Endothelial cell of umbilical vein (primary cell): ENCODE data around the gene FHOD3. TPM values are rescaled to one million over a fixed set of nuclear protein-coding genes. Genes with fewer than 3 reads are reported as not detected.
A peak's percentile ranks its signal among the peaks of the same experiment; 100 is the strongest.

Experiments used
- BruUV-seq: library from RNA; stranded (reverse); fragments of 400-500 nt; replicated peaks from 2 replicates; lab custom pipeline; 2021; lab: Mats Ljungman, UMichigan
- CTCF ChIA-PET: fragments of 300-600, 350-600 bp; sonication (Branson Sonifier 250); formaldehyde crosslinking; loops from one replicate; lab custom pipeline; 2021; ENCODE audit warnings: antibody characterized with exemption, inconsistent platforms; lab: Charles Lee
- POLR2A ChIA-PET: fragments of 300-600, 350-600 bp; sonication (Branson Sonifier 250); formaldehyde crosslinking; loops from one replicate; lab custom pipeline; 2021; ENCODE audit warnings: antibody characterized with exemption, inconsistent platforms; lab: Charles Lee
- DNase-seq: peaks from one replicate; pipeline ENCODE4 v3.0.0-alpha.2; 2011; ENCODE audit warnings: low read depth, low spot score
- FAIRE-seq: peaks from 2 replicates; lab custom pipeline; 2011; peaks lifted over from hg19 to GRCh38; lab: Jason Lieb, UNC
- H2AFZ ChIP-seq: 2 replicates; pipeline ENCODE4 v1.6.0; 2012; ENCODE audit warnings: low read depth, low read length, control low read depth, inconsistent platforms
- H3K27ac ChIP-seq: 2 replicates; pipeline ENCODE4 v1.5.1; 2011; ENCODE audit warnings: low read depth, mild to moderate bottlenecking, control low read depth, low read length, moderate library complexity; ENCODE audit not compliant: insufficient read depth
- H3K27me3 ChIP-seq, 2 experiments: 2 replicates each; pipeline versions ENCODE4 v1.6.0 to v1.6.1; 2011; ENCODE audit warnings: low read length in 2 of 2, mixed read lengths in 1 of 2; ENCODE audit not compliant: control insufficient read depth in 2 of 2, insufficient read depth in 2 of 2
- H3K36me3 ChIP-seq, 2 experiments: 2 replicates in 1 of 2; 3 replicates in 1 of 2; pipeline ENCODE4 v1.5.1; 2011; ENCODE audit warnings: low read length in 2 of 2, mild to moderate bottlenecking in 1 of 2, moderate library complexity in 1 of 2; ENCODE audit not compliant: control insufficient read depth in 2 of 2, insufficient read depth in 2 of 2; ENCODE audit errors: extremely low read depth in 1 of 2
- H3K4me1 ChIP-seq: 3 replicates; pipeline ENCODE4 v1.5.1; 2011; ENCODE audit warnings: mild to moderate bottlenecking, low read length; ENCODE audit not compliant: control insufficient read depth, insufficient read depth; ENCODE audit errors: extremely low read depth
- H3K4me2 ChIP-seq: 2 replicates; pipeline ENCODE4 v1.6.1; 2011; ENCODE audit warnings: low read length, control low read depth, mixed read lengths; ENCODE audit not compliant: insufficient read depth
- H3K4me3 ChIP-seq, 3 experiments: fragments of 200-600 bp in 1 of 3; sonication (generic), shearing (Covaris generic) in 1 of 3; replicated peaks in 1 of 3; 2 replicates each; pipeline ENCODE4 v1.5.1; 2011 to 2016; ENCODE audit warnings: control low read depth in 3 of 3, low read length in 3 of 3, mild to moderate bottlenecking in 2 of 3, inconsistent platforms in 1 of 3, low read depth in 1 of 3, moderate library complexity in 1 of 3; ENCODE audit not compliant: insufficient read depth in 1 of 3
- H3K79me2 ChIP-seq: 2 replicates; pipeline ENCODE4 v1.6.0; 2012; ENCODE audit warnings: low read length, inconsistent platforms; ENCODE audit not compliant: control insufficient read depth, insufficient read depth
- H3K9ac ChIP-seq: replicated peaks from 2 replicates; pipeline ENCODE3; 2011; ENCODE audit warnings: low read length, control low read depth; ENCODE audit not compliant: insufficient read depth; ENCODE audit errors: extremely low read depth
- H3K9me1 ChIP-seq: replicated peaks from 3 replicates; pipeline ENCODE4 v1.6.0; 2011; ENCODE audit warnings: mild to moderate bottlenecking, low read length; ENCODE audit not compliant: control insufficient read depth, insufficient read depth; ENCODE audit errors: extremely low read depth
- H3K9me3 ChIP-seq: replicated peaks from 2 replicates; pipeline ENCODE4 v1.5.1; 2012; ENCODE audit warnings: low read length, inconsistent platforms; ENCODE audit not compliant: control insufficient read depth, insufficient read depth
- H4K20me1 ChIP-seq: replicated peaks from 2 replicates; pipeline ENCODE3; 2011; ENCODE audit warnings: mild to moderate bottlenecking, low read length; ENCODE audit not compliant: control insufficient read depth, insufficient read depth; ENCODE audit errors: extremely low read depth
- EZH2 ChIP-seq: IDR thresholded peaks from 2 replicates; pipeline ENCODE4 v1.6.1; 2012; ENCODE audit warnings: borderline replicate concordance, low read depth, mild to moderate bottlenecking, moderate library complexity, low read length, inconsistent platforms; ENCODE audit not compliant: severe bottlenecking
- FOS ChIP-seq: IDR thresholded peaks from 2 replicates; pipeline ENCODE4 v1.6.1; 2011; ENCODE audit warnings: mild to moderate bottlenecking, low read length, moderate library complexity, borderline replicate concordance; ENCODE audit not compliant: insufficient read depth
- MYC ChIP-seq: IDR thresholded peaks from one replicate; pipeline ENCODE4 v1.6.1; 2011; ENCODE audit warnings: mild to moderate bottlenecking, low read depth, low read length
- POLR2A ChIP-seq: IDR thresholded peaks from 2 replicates; pipeline ENCODE4 v1.6.1; 2012; ENCODE audit warnings: low read depth, mild to moderate bottlenecking, control low read depth, low read length
- POLR2AphosphoS5 ChIP-seq: IDR thresholded peaks from 2 replicates; pipeline ENCODE4 v1.6.1; 2012; ENCODE audit warnings: low read depth, mild to moderate bottlenecking, control low read depth, low read length, moderate library complexity; ENCODE audit not compliant: insufficient read depth
- dilution Hi-C: fragments of 300-500 bp; cut with MboI; formaldehyde crosslinking; loops from one replicate; pipeline ENCODE4 v1.15.0; 2019; ENCODE audit warnings: low sequenced_read_pairs; ENCODE audit not compliant: extremely low pct_ligation_motif_present
- intact Hi-C: fragments of 100-400 bp; cut with micrococcal nuclease; formaldehyde crosslinking; loops from one replicate; pipeline ENCODE4 v1.10.0; 2022
- polyA plus RNA-seq, 4 experiments: library from polyadenylated mRNA; depleted of rRNA in 3 of 4; stranded (reverse) in 3 of 4; unstranded in 1 of 4; fragments of >200 nt; gene quantifications; 2 replicates each; pipeline versions ENCODE4 v1.2.1 to v1.2.3, GENCODE V29; 2011 to 2012; ENCODE audit warnings: missing spikeins in 1 of 4
- total RNA-seq: library from RNA; stranded (reverse); gene quantifications from 2 replicates; pipeline ENCODE4 v1.2.3, GENCODE V29; 2021
- TF ChIP-seq, protein P1 (sequence below), 2 donors: IDR thresholded peaks; 1 replicate in 1 of 2; 2 replicates in 1 of 2; pipeline ENCODE4 v1.5.1; 2011; ENCODE audit warnings: low read length in 2 of 2, mild to moderate bottlenecking in 2 of 2, moderate library complexity in 2 of 2, control low read depth in 1 of 2, inconsistent platforms in 1 of 2, low read depth in 1 of 2; ENCODE audit not compliant: insufficient read depth in 1 of 2; ENCODE audit errors: extremely low read depth in 1 of 2
- TF ChIP-seq, protein P2 (sequence below): IDR thresholded peaks from 2 replicates; pipeline ENCODE4 v1.6.1; 2011; ENCODE audit not compliant: insufficient read depth, insufficient read length

Gene FHOD3
- total and polyA plus RNA-seq, 2 donors (not counting 3 experiments of a cell fraction or from before 2014, with no cell fraction given) = 0.06 to 1.5 TPM

DNA sequence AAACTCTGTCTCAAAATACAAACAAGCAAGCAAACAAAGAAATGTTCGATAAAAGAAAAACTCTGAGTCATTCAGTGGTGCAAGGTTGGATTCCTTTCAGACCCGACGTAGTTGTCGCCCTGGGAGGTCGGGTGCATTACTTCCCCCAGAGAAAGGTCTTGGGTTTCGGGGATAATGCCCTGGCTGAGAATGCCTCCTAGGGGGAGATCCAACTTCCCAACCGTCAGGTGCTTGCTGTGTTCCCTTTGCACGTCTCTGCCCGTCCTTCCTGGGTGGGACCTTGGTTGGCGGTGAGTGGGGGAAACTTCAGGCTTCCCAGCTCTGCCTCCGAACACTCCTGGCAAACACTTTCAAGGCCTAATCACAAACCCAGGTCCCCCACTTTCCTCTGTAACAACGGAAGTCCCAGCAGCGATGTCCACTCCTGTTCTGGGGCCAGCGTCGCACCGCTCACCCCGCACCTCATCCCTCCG is 530.7 kb downstream of the FHOD3 start:
- dilution Hi-C loops (no loop called here), intact Hi-C loops (no loop called here)
- H3K9ac ChIP-seq = peak overlapping the region; percentile 46
- H3K4me1 ChIP-seq = peaks cover 18% of the 10 kb centered on the region
- H3K27me3 ChIP-seq = no peaks in the 10 kb centered on the region
- TF ChIP-seq EZH2 (no peak), POLR2A (peak; percentile 6)
- H3K27ac ChIP-seq = peak overlapping the region; percentile 68
- DNase-seq (peak; percentile 46), FAIRE-seq (peak; percentile 76)
- H3K9me3 ChIP-seq = no peaks in the 10 kb centered on the region
- H3K4me2 ChIP-seq = peak overlapping the region; percentile 64
- CTCF ChIA-PET = interaction anchor here (0.8 to 2.3 kb wide), 11 partner anchors 10 to 114 kb away, joined by 3 to 12 read pairs (median 5); no protein-coding TSS in a partner anchor
- H4K20me1 ChIP-seq = no peaks in the 10 kb centered on the region
- H3K9me1 ChIP-seq = no peaks in the 10 kb centered on the region
- POLR2A ChIA-PET = interaction anchor here (1.0 kb wide), 1 partner anchor 40 kb away, joined by 3 read pairs; no protein-coding TSS in a partner anchor
- peaks cover 0 to under 1% of the 10 kb centered on the region in 2 experiments for H3K36me3 ChIP-seq
- BruUV-seq = no TSS peak
- peak overlapping the region; percentile 58 for H2AFZ ChIP-seq
- H3K4me3 ChIP-seq = peak overlapping the region; percentile 72 to 97 (median 86)
- H3K79me2 ChIP-seq = peaks cover 33% of the 10 kb centered on the region

DNA sequence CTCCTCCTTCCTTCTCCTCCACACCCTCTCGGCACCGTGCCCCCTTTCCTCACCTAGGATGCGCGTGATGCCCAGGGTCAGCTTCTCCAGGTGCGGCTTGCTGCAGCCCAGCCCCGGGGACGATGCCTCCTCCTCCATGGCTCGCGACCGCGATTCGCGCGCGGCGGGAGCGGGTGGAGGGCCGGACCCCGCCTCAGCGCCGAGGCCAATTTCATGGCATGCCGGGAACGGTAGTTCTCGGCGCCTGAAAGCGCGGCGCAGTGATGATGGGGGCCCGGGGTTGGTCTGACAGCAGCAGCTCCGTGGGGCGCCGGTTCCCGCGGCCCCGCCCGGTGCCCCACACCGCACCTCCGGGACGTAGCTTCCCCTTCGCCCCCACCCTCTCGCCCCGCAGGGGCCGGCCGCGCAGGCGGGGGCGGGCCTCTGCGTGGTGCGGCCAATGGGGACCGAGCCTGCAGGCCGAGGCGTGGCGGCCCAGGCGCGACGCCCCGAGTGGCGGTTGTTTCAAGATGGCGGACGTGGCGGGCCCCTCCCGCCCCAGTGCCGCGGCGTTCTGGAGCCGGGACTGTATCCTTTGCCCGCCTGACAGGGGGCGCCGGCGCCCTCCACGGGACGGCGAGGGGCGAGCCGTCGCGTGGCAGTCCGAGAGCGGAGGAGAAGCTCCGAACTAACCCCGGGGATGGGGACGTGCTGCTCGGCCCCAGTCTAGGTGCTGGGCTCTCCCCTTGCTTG is 531.3 kb downstream of the FHOD3 start, which contains the start of the genes KIAA1328 and TPGS2:
TSS of gene KIAA1328 (plus strand) at position 498 of the 732 bp plus-strand sequence. CDS start at position 510, 12 bp downstream.
TSS of gene TPGS2 (minus strand) at position 373 of the 732 bp plus-strand sequence. CDS start at position 138, 235 bp downstream.
- ChIA-PET CTCF (interaction anchor here (0.8 to 2.3 kb wide), 13 partner anchors 11 to 515 kb away, joined by 3 to 12 read pairs (median 4); no protein-coding TSS in a partner anchor), POLR2A (interaction anchor here (1.0 kb wide), 1 partner anchor 41 kb away, joined by 3 read pairs; no protein-coding TSS in a partner anchor)
- H3K9me1 ChIP-seq = no peaks in the 10 kb centered on the region
- BruUV-seq = no TSS peak
- no peaks in the 10 kb centered on the region for H3K27me3 ChIP-seq
- peak within 1 kb of the TSS; percentile 72 to 97 (median 86) for H3K4me3 ChIP-seq
- peak within 1 kb of the TSS; percentile 70 for H3K9ac ChIP-seq
- intact Hi-C loops (loop anchor here (1.0 kb wide), 1 partner anchor 71 kb away; no protein-coding TSS in a partner anchor), dilution Hi-C loops (no loop called here)
- no peaks in the 10 kb centered on the region for H3K36me3 ChIP-seq
- peak within 1 kb of the TSS; percentile 87 for H2AFZ ChIP-seq
- H3K9me3 ChIP-seq = no peaks in the 10 kb centered on the region
- no peaks in the 10 kb centered on the region for H4K20me1 ChIP-seq
- peak within 1 kb of the TSS; percentile 68 for H3K27ac ChIP-seq
- peak within 1 kb of the TSS; percentile 81 for H3K4me2 ChIP-seq
- H3K4me1 ChIP-seq = peaks cover 18% of the 10 kb centered on the region
- peaks cover 30% of the 10 kb centered on the region for H3K79me2 ChIP-seq
- DNase-seq (peak; percentile 91), FAIRE-seq (peak; percentile 87)
- TF ChIP-seq POLR2A (peak; percentile 9), FOS (no peak), POLR2AphosphoS5 (peak; percentile 69), MYC (no peak)
- TF ChIP-seq, protein P1, sequence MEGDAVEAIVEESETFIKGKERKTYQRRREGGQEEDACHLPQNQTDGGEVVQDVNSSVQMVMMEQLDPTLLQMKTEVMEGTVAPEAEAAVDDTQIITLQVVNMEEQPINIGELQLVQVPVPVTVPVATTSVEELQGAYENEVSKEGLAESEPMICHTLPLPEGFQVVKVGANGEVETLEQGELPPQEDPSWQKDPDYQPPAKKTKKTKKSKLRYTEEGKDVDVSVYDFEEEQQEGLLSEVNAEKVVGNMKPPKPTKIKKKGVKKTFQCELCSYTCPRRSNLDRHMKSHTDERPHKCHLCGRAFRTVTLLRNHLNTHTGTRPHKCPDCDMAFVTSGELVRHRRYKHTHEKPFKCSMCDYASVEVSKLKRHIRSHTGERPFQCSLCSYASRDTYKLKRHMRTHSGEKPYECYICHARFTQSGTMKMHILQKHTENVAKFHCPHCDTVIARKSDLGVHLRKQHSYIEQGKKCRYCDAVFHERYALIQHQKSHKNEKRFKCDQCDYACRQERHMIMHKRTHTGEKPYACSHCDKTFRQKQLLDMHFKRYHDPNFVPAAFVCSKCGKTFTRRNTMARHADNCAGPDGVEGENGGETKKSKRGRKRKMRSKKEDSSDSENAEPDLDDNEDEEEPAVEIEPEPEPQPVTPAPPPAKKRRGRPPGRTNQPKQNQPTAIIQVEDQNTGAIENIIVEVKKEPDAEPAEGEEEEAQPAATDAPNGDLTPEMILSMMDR (IDR thresholded peaks at IDR 0.05; ENCODE audit: extremely low read depth in 1 of 2, insufficient read depth in 1 of 2, low read depth in 1 of 2, low read length in 2 of 2) = peak; percentile 32 to 61
- TF ChIP-seq, protein P2, sequence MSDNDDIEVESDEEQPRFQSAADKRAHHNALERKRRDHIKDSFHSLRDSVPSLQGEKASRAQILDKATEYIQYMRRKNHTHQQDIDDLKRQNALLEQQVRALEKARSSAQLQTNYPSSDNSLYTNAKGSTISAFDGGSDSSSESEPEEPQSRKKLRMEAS = peak; percentile 27
